HEK293 (cell line): ENCODE data around the gene CMYA5.

Source experiments
- CTCF ChIA-PET: fragments of 350-600 bp; formaldehyde crosslinking; extraction: SDS; loops from one replicate; lab custom pipeline; 2021; ENCODE audit warnings: antibody characterized with exemption; lab: Yijun Ruan, JAX
- POLR2A ChIA-PET: fragments of 300-600 bp; formaldehyde crosslinking; extraction: SDS; loops from one replicate; lab custom pipeline; 2020; ENCODE audit warnings: antibody characterized with exemption, inconsistent platforms; lab: Yijun Ruan, JAX
- H3K27ac ChIP-seq: fragments of 200-500 bp; sonication (Bioruptor generic); 2 replicates; pipeline ENCODE4 v1.5.1; 2014; ENCODE audit warnings: low read depth, low read length, control low read depth, inconsistent platforms; ENCODE audit errors: extremely low read depth
- H3K36me3 ChIP-seq, 2 experiments: fragments of 200-500 bp in 1 of 2; sonication (Bioruptor generic) in 1 of 2; 1 replicate in 1 of 2; 2 replicates in 1 of 2; pipeline ENCODE4 v1.5.1; 2014 to 2017; ENCODE audit warnings: inconsistent platforms in 2 of 2, low read length in 2 of 2; ENCODE audit not compliant: control insufficient read depth in 2 of 2, insufficient read depth in 1 of 2
- H3K4me1 ChIP-seq: fragments of 200-500 bp; sonication (Bioruptor generic); 2 replicates; pipeline ENCODE4 v1.5.1; 2014; ENCODE audit warnings: mild to moderate bottlenecking, low read length, inconsistent platforms; ENCODE audit not compliant: control insufficient read depth, insufficient read depth
- H3K4me3 ChIP-seq: 2 replicates; pipeline ENCODE4 v1.5.1; 2011; ENCODE audit warnings: low read depth, mild to moderate bottlenecking, control low read depth, low read length, moderate library complexity
- H3K9me3 ChIP-seq: fragments of 200-500 bp; sonication (Bioruptor generic); 2 replicates; pipeline ENCODE4 v1.5.1; 2014; ENCODE audit warnings: low read depth, low read length, inconsistent platforms; ENCODE audit not compliant: control insufficient read depth, insufficient read depth
- HOXA7 ChIP-seq: sonication (generic); formaldehyde crosslinking; IDR thresholded peaks from 2 replicates; pipeline ENCODE4 v1.8.1; 2022; ENCODE audit warnings: missing genetic modification reagents, borderline replicate concordance
- MYNN ChIP-seq: fragments of 450-650 bp; formaldehyde crosslinking; IDR thresholded peaks from 2 replicates; pipeline ENCODE4 v1.5.1; 2016; ENCODE audit warnings: missing biosample characterization, missing genetic modification characterization, borderline replicate concordance
- REPIN1 ChIP-seq: fragments of 450-650 bp; formaldehyde crosslinking; IDR thresholded peaks from 2 replicates; pipeline ENCODE4 v1.5.1; 2017; ENCODE audit warnings: missing biosample characterization, missing genetic modification characterization, low read depth
- SALL2 ChIP-seq: fragments of 450-650 bp; formaldehyde crosslinking; IDR thresholded peaks from 2 replicates; pipeline ENCODE4 v1.5.0; 2017; ENCODE audit warnings: missing biosample characterization, mild to moderate bottlenecking, missing genetic modification characterization, borderline replicate concordance
- SCRT1 ChIP-seq: fragments of 450-650 bp; formaldehyde crosslinking; IDR thresholded peaks from 2 replicates; pipeline ENCODE4 v1.5.1; 2016; ENCODE audit warnings: missing biosample characterization, missing genetic modification characterization, borderline replicate concordance
- ZIC2 ChIP-seq: fragments of 450-650 bp; formaldehyde crosslinking; IDR thresholded peaks from 2 replicates; pipeline ENCODE4 v1.5.1; 2016; ENCODE audit warnings: missing biosample characterization, missing genetic modification characterization
- ZNF311 ChIP-seq: fragments of 450-650 bp; formaldehyde crosslinking; IDR thresholded peaks from 2 replicates; pipeline ENCODE4 v1.5.1; 2017; ENCODE audit warnings: missing biosample characterization, missing genetic modification characterization, borderline replicate concordance
- ZNF391 ChIP-seq: fragments of 450-650 bp; formaldehyde crosslinking; IDR thresholded peaks from 2 replicates; pipeline ENCODE4 v1.5.1; 2016; ENCODE audit warnings: low read depth, missing biosample characterization, missing genetic modification characterization, borderline replicate concordance
- ZNF561 ChIP-seq: fragments of 450-650 bp; IDR thresholded peaks from 2 replicates; pipeline ENCODE4 v1.5.1; 2018; ENCODE audit warnings: missing biosample characterization, missing genetic modification characterization, borderline replicate concordance
- ZNF76 ChIP-seq: fragments of 450-650 bp; formaldehyde crosslinking; IDR thresholded peaks from 2 replicates; pipeline ENCODE4; 2016; ENCODE audit warnings: low read depth, missing biosample characterization, missing genetic modification characterization, borderline replicate concordance
- ZSCAN23 ChIP-seq: fragments of 450-650 bp; formaldehyde crosslinking; IDR thresholded peaks from 2 replicates; pipeline ENCODE4 v1.5.1; 2016; ENCODE audit warnings: missing biosample characterization, missing genetic modification characterization
- TF ChIP-seq, protein P1 (sequence below): fragments of 450-650 bp; formaldehyde crosslinking; IDR thresholded peaks from 2 replicates; pipeline ENCODE4 v1.5.1; 2016; ENCODE audit warnings: missing biosample characterization, missing genetic modification characterization
- TF ChIP-seq, protein P2 (sequence below): fragments of 450-650 bp; formaldehyde crosslinking; IDR thresholded peaks from 2 replicates; pipeline ENCODE4 v1.5.1; 2016; ENCODE audit warnings: missing biosample characterization, missing genetic modification characterization, low read depth
- TF ChIP-seq, protein P3 (sequence below): fragments of 450-650 bp; formaldehyde crosslinking; IDR thresholded peaks from 2 replicates; pipeline ENCODE4 v1.5.1; 2016; ENCODE audit warnings: missing biosample characterization, missing genetic modification characterization
- TF ChIP-seq, protein P4 (sequence below): fragments of 450-650 bp; formaldehyde crosslinking; IDR thresholded peaks from 2 replicates; pipeline ENCODE4 v1.5.1; 2016; ENCODE audit warnings: missing biosample characterization, missing genetic modification characterization

The CMYA5 gene

DNA sequence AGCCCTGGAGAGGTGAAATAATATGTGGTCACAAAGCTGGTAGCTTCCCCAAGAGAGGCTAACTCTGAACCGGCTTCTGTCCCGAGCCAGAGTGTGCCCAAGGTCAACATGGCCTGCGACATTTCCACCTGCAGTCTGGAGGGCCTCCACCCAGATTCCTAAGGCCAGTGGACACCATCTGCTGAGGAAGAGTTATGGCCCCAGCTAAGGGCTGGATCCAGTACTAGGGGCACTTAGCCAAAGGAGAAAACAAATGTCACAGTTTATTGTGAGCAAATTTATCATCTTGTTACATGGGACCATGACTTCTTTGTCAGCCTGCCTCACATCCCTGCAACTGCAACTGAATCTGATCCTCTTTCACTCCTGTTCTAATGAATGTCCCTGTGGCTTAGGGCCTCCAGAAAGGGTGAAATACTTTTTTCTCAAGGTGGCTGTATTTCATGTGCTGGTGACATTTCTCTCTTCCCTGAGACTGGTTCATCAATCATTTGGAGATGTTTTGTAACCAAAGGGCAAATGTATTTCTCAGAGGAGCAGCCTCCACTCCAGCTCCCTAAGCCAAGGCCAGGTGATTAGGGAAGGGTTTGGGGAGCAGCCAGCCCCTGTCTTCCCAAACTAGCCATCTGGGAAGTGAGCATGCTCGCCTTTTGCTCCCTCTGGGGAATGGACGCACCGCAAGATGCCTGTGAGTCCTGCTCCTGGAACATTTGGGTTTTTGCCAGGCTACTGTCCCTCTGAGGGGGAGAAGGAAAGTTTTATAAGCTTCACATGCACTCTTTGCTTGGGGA is 148.3 kb downstream of the CMYA5 start (continued):
- no peak for TF ChIP-seq ZNF311 (tag by site-specific recombination)
- TF ChIP-seq, protein P1, sequence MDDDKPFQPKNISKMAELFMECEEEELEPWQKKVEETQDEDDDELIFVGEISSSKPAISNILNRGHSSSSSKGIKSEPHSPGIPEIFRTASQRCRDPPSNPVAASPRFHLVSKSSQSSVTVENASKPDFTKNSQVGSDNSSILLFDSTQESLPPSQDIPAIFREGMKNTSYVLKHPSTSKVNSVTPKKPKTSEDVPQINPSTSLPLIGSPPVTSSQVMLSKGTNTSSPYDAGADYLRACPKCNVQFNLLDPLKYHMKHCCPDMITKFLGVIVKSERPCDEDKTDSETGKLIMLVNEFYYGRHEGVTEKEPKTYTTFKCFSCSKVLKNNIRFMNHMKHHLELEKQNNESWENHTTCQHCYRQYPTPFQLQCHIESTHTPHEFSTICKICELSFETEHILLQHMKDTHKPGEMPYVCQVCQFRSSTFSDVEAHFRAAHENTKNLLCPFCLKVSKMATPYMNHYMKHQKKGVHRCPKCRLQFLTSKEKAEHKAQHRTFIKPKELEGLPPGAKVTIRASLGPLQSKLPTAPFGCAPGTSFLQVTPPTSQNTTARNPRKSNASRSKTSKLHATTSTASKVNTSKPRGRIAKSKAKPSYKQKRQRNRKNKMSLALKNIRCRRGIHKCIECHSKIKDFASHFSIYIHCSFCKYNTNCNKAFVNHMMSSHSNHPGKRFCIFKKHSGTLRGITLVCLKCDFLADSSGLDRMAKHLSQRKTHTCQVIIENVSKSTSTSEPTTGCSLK, result no peak
- TF ChIP-seq ZNF76 (tag by site-specific recombination), result no peak
- no peak for TF ChIP-seq SALL2 (tag by site-specific recombination)
- TF ChIP-seq ZNF391 (tag by site-specific recombination), result no peak
- no peak for TF ChIP-seq ZNF561 (tag by site-specific recombination)
- no peak for TF ChIP-seq REPIN1 (tag by site-specific recombination)
- TF ChIP-seq, protein P2, sequence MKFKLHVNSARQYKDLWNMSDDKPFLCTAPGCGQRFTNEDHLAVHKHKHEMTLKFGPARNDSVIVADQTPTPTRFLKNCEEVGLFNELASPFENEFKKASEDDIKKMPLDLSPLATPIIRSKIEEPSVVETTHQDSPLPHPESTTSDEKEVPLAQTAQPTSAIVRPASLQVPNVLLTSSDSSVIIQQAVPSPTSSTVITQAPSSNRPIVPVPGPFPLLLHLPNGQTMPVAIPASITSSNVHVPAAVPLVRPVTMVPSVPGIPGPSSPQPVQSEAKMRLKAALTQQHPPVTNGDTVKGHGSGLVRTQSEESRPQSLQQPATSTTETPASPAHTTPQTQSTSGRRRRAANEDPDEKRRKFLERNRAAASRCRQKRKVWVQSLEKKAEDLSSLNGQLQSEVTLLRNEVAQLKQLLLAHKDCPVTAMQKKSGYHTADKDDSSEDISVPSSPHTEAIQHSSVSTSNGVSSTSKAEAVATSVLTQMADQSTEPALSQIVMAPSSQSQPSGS, result no peak
- TF ChIP-seq, protein P3, sequence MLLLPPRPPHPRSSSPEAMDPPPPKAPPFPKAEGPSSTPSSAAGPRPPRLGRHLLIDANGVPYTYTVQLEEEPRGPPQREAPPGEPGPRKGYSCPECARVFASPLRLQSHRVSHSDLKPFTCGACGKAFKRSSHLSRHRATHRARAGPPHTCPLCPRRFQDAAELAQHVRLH (tag by site-specific recombination), result no peak
- TF ChIP-seq SCRT1 (tag by site-specific recombination), result no peak
- no peak for TF ChIP-seq MYNN (tag by site-specific recombination)

DNA sequence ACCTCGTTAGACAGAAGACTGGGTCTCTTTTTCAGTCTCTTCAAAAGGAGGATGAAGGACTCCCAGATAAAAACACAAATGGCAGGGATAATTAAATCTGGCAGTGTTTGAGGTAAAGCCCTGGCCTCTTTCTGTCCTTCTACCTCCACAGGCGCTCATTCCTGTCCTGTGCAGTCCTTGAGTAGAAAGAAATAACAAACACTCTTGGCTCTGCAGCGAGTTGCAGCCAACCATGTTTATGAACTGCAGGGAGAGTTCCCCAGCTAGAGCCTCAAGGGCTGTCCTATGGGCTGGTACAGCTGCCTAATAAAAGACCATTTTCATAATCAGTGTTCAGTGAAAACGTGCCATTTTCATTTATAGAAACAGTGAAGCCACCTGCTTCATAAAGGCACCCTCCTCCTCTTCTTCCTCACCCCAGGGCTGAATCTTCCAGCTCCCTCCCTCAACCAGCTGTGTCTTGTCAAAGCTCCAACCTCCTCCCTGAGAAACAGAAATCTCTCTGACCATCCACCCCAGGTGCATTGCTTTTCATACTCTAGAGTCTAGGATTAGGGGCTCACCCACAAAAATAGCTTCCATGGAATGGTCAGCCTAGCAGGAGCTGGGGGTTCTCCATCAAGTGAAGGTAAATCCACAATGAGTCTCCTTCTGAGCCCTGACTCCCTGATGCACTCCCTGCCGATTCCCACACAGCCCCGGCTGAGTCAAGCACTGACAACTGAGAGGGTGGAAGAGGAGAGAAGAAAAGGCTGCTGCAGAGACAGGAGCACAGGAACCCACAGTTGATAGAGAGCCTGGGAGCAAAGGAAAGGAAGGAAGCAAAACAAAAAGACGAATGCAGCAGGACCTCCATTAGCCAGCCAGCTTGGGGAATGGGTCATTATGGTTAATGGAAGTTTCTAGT is 150.7 kb downstream of the CMYA5 start:
- Histone ChIP-seq H3K4me3 (no peak overlapping the region), H3K4me1 (no peaks in the 10 kb centered on the region), H3K36me3 (no peaks in the 10 kb centered on the region), H3K27ac (no peak overlapping the region), H3K9me3 (no peaks in the 10 kb centered on the region)
- CTCF ChIA-PET, result interaction anchor here (1.5 kb wide), 1 partner anchor 16 kb away, joined by 7 read pairs; no protein-coding TSS in a partner anchor
- TF ChIP-seq HOXA7, result no peak
- TF ChIP-seq, protein P4, sequence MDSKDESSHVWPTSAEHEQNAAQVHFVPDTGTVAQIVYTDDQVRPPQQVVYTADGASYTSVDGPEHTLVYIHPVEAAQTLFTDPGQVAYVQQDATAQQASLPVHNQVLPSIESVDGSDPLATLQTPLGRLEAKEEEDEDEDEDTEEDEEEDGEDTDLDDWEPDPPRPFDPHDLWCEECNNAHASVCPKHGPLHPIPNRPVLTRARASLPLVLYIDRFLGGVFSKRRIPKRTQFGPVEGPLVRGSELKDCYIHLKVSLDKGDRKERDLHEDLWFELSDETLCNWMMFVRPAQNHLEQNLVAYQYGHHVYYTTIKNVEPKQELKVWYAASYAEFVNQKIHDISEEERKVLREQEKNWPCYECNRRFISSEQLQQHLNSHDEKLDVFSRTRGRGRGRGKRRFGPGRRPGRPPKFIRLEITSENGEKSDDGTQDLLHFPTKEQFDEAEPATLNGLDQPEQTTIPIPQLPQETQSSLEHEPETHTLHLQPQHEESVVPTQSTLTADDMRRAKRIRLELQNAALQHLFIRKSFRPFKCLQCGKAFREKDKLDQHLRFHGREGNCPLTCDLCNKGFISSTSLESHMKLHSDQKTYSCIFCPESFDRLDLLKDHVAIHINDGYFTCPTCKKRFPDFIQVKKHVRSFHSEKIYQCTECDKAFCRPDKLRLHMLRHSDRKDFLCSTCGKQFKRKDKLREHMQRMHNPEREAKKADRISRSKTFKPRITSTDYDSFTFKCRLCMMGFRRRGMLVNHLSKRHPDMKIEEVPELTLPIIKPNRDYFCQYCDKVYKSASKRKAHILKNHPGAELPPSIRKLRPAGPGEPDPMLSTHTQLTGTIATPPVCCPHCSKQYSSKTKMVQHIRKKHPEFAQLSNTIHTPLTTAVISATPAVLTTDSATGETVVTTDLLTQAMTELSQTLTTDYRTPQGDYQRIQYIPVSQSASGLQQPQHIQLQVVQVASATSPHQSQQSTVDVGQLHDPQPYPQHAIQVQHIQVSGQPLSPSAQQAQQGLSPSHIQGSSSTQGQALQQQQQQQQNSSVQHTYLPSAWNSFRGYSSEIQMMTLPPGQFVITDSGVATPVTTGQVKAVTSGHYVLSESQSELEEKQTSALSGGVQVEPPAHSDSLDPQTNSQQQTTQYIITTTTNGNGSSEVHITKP, result 0 out of 2 replicates have a peak, but pooled peaks have one; percentile 15
- TF ChIP-seq ZSCAN23 (tag by site-specific recombination), result no peak
- TF ChIP-seq ZIC2 (tag by site-specific recombination), result 0 out of 2 replicates have a peak, but pooled peaks have one; percentile 17
- POLR2A ChIA-PET, result no interaction called here
